Endothelial cell of umbilical vein (primary cell): ENCODE data around the gene EML4. TPM values are rescaled to one million over a fixed set of nuclear protein-coding genes. Genes with fewer than 3 reads are reported as not detected.

Source experiments
- BruUV-seq: library from RNA; stranded (reverse); fragments of 400-500 nt; replicated peaks from 2 replicates; lab custom pipeline; 2021; lab: Mats Ljungman, UMichigan
- CTCF ChIA-PET: fragments of 300-600, 350-600 bp; sonication (Branson Sonifier 250); formaldehyde crosslinking; loops from one replicate; lab custom pipeline; 2021; ENCODE audit warnings: antibody characterized with exemption, inconsistent platforms; lab: Charles Lee
- POLR2A ChIA-PET: fragments of 300-600, 350-600 bp; sonication (Branson Sonifier 250); formaldehyde crosslinking; loops from one replicate; lab custom pipeline; 2021; ENCODE audit warnings: antibody characterized with exemption, inconsistent platforms; lab: Charles Lee
- DNase-seq: peaks from one replicate; pipeline ENCODE4 v3.0.0-alpha.2; 2011; ENCODE audit warnings: low read depth, low spot score
- FAIRE-seq: peaks from 2 replicates; lab custom pipeline; 2011; peaks lifted over from hg19 to GRCh38; lab: Jason Lieb, UNC
- H2AFZ ChIP-seq: 2 replicates; pipeline ENCODE4 v1.6.0; 2012; ENCODE audit warnings: low read depth, low read length, control low read depth, inconsistent platforms
- H3K27ac ChIP-seq: 2 replicates; pipeline ENCODE4 v1.5.1; 2011; ENCODE audit warnings: low read depth, mild to moderate bottlenecking, control low read depth, low read length, moderate library complexity; ENCODE audit not compliant: insufficient read depth
- H3K27me3 ChIP-seq, 2 experiments: 2 replicates each; pipeline versions ENCODE4 v1.6.0 to v1.6.1; 2011; ENCODE audit warnings: low read length in 2 of 2, mixed read lengths in 1 of 2; ENCODE audit not compliant: control insufficient read depth in 2 of 2, insufficient read depth in 2 of 2
- H3K36me3 ChIP-seq, 2 experiments: 2 replicates in 1 of 2; 3 replicates in 1 of 2; pipeline ENCODE4 v1.5.1; 2011; ENCODE audit warnings: low read length in 2 of 2, mild to moderate bottlenecking in 1 of 2, moderate library complexity in 1 of 2; ENCODE audit not compliant: control insufficient read depth in 2 of 2, insufficient read depth in 2 of 2; ENCODE audit errors: extremely low read depth in 1 of 2
- H3K4me1 ChIP-seq: 3 replicates; pipeline ENCODE4 v1.5.1; 2011; ENCODE audit warnings: mild to moderate bottlenecking, low read length; ENCODE audit not compliant: control insufficient read depth, insufficient read depth; ENCODE audit errors: extremely low read depth
- H3K4me2 ChIP-seq: 2 replicates; pipeline ENCODE4 v1.6.1; 2011; ENCODE audit warnings: low read length, control low read depth, mixed read lengths; ENCODE audit not compliant: insufficient read depth
- H3K4me3 ChIP-seq, 3 experiments: fragments of 200-600 bp in 1 of 3; sonication (generic), shearing (Covaris generic) in 1 of 3; replicated peaks in 1 of 3; 2 replicates each; pipeline ENCODE4 v1.5.1; 2011 to 2016; ENCODE audit warnings: control low read depth in 3 of 3, low read length in 3 of 3, mild to moderate bottlenecking in 2 of 3, inconsistent platforms in 1 of 3, low read depth in 1 of 3, moderate library complexity in 1 of 3; ENCODE audit not compliant: insufficient read depth in 1 of 3
- H3K79me2 ChIP-seq: 2 replicates; pipeline ENCODE4 v1.6.0; 2012; ENCODE audit warnings: low read length, inconsistent platforms; ENCODE audit not compliant: control insufficient read depth, insufficient read depth
- H3K9ac ChIP-seq: replicated peaks from 2 replicates; pipeline ENCODE3; 2011; ENCODE audit warnings: low read length, control low read depth; ENCODE audit not compliant: insufficient read depth; ENCODE audit errors: extremely low read depth
- H3K9me1 ChIP-seq: replicated peaks from 3 replicates; pipeline ENCODE4 v1.6.0; 2011; ENCODE audit warnings: mild to moderate bottlenecking, low read length; ENCODE audit not compliant: control insufficient read depth, insufficient read depth; ENCODE audit errors: extremely low read depth
- H3K9me3 ChIP-seq: replicated peaks from 2 replicates; pipeline ENCODE4 v1.5.1; 2012; ENCODE audit warnings: low read length, inconsistent platforms; ENCODE audit not compliant: control insufficient read depth, insufficient read depth
- H4K20me1 ChIP-seq: replicated peaks from 2 replicates; pipeline ENCODE3; 2011; ENCODE audit warnings: mild to moderate bottlenecking, low read length; ENCODE audit not compliant: control insufficient read depth, insufficient read depth; ENCODE audit errors: extremely low read depth
- EZH2 ChIP-seq: IDR thresholded peaks from 2 replicates; pipeline ENCODE4 v1.6.1; 2012; ENCODE audit warnings: borderline replicate concordance, low read depth, mild to moderate bottlenecking, moderate library complexity, low read length, inconsistent platforms; ENCODE audit not compliant: severe bottlenecking
- FOS ChIP-seq: IDR thresholded peaks from 2 replicates; pipeline ENCODE4 v1.6.1; 2011; ENCODE audit warnings: mild to moderate bottlenecking, low read length, moderate library complexity, borderline replicate concordance; ENCODE audit not compliant: insufficient read depth
- GATA2 ChIP-seq: IDR thresholded peaks from 2 replicates; pipeline ENCODE4 v1.7.0; 2011; ENCODE audit warnings: low read depth, mild to moderate bottlenecking, moderate library complexity, mixed read lengths, low read length; ENCODE audit not compliant: insufficient read length, insufficient read depth
- JUN ChIP-seq: IDR thresholded peaks from 2 replicates; pipeline ENCODE4 v1.6.1; 2011; ENCODE audit warnings: borderline replicate concordance, low read depth; ENCODE audit not compliant: insufficient read length, insufficient read depth
- MYC ChIP-seq: IDR thresholded peaks from one replicate; pipeline ENCODE4 v1.6.1; 2011; ENCODE audit warnings: mild to moderate bottlenecking, low read depth, low read length
- POLR2A ChIP-seq: IDR thresholded peaks from 2 replicates; pipeline ENCODE4 v1.6.1; 2012; ENCODE audit warnings: low read depth, mild to moderate bottlenecking, control low read depth, low read length
- POLR2AphosphoS5 ChIP-seq: IDR thresholded peaks from 2 replicates; pipeline ENCODE4 v1.6.1; 2012; ENCODE audit warnings: low read depth, mild to moderate bottlenecking, control low read depth, low read length, moderate library complexity; ENCODE audit not compliant: insufficient read depth
- dilution Hi-C: fragments of 300-500 bp; cut with MboI; formaldehyde crosslinking; loops from one replicate; pipeline ENCODE4 v1.15.0; 2019; ENCODE audit warnings: low sequenced_read_pairs; ENCODE audit not compliant: extremely low pct_ligation_motif_present
- intact Hi-C: fragments of 100-400 bp; cut with micrococcal nuclease; formaldehyde crosslinking; loops from one replicate; pipeline ENCODE4 v1.10.0; 2022
- polyA plus RNA-seq, 4 experiments: library from polyadenylated mRNA; depleted of rRNA in 3 of 4; stranded (reverse) in 3 of 4; unstranded in 1 of 4; fragments of >200 nt; gene quantifications; 2 replicates each; pipeline versions ENCODE4 v1.2.1 to v1.2.3, GENCODE V29; 2011 to 2012; ENCODE audit warnings: missing spikeins in 1 of 4
- total RNA-seq: library from RNA; stranded (reverse); gene quantifications from 2 replicates; pipeline ENCODE4 v1.2.3, GENCODE V29; 2021
- TF ChIP-seq, protein P1 (sequence below): IDR thresholded peaks from 2 replicates; pipeline ENCODE4 v1.6.1; 2011; ENCODE audit not compliant: insufficient read depth, insufficient read length
- TF ChIP-seq, protein P2 (sequence below), 2 donors: IDR thresholded peaks; 1 replicate in 1 of 2; 2 replicates in 1 of 2; pipeline ENCODE4 v1.5.1; 2011; ENCODE audit warnings: low read length in 2 of 2, mild to moderate bottlenecking in 2 of 2, moderate library complexity in 2 of 2, control low read depth in 1 of 2, inconsistent platforms in 1 of 2, low read depth in 1 of 2; ENCODE audit not compliant: insufficient read depth in 1 of 2; ENCODE audit errors: extremely low read depth in 1 of 2

The EML4 gene
- total and polyA plus RNA-seq, 2 donors (not counting 3 experiments of a cell fraction or from before 2014, with no cell fraction given), result 13.3 to 32.0 TPM

DNA sequence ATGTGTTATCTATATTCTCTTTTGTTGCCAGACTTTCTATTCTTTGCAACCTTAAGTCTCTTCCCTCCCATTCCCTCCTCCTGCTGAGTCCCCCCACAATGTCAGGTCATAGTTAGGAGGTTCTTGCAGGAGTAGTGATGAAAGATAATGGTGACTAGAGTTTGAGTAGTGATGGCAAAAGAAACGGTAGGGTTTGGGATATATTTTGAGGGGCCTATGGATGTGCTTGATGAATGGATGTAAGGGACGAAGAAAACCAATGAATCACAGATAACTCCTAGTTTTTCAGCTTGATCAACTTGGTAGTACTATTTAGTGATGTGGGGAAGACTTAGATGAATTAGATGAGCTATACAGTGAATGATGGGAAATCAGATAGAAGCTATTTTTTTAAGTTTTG is 21.0 kb downstream of the EML4 start:
- H4K20me1 ChIP-seq, result no peaks in the 10 kb centered on the region
- no peaks in the 10 kb centered on the region for H3K27me3 ChIP-seq
- TF ChIP-seq MYC (no peak), GATA2 (no peak), FOS (no peak), JUN (no peak), EZH2 (no peak), POLR2A (no peak), POLR2AphosphoS5 (no peak)
- TF ChIP-seq, protein P1, sequence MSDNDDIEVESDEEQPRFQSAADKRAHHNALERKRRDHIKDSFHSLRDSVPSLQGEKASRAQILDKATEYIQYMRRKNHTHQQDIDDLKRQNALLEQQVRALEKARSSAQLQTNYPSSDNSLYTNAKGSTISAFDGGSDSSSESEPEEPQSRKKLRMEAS, result no peak
- TF ChIP-seq, protein P2, sequence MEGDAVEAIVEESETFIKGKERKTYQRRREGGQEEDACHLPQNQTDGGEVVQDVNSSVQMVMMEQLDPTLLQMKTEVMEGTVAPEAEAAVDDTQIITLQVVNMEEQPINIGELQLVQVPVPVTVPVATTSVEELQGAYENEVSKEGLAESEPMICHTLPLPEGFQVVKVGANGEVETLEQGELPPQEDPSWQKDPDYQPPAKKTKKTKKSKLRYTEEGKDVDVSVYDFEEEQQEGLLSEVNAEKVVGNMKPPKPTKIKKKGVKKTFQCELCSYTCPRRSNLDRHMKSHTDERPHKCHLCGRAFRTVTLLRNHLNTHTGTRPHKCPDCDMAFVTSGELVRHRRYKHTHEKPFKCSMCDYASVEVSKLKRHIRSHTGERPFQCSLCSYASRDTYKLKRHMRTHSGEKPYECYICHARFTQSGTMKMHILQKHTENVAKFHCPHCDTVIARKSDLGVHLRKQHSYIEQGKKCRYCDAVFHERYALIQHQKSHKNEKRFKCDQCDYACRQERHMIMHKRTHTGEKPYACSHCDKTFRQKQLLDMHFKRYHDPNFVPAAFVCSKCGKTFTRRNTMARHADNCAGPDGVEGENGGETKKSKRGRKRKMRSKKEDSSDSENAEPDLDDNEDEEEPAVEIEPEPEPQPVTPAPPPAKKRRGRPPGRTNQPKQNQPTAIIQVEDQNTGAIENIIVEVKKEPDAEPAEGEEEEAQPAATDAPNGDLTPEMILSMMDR (IDR thresholded peaks at IDR 0.05; ENCODE audit: extremely low read depth in 1 of 2, insufficient read depth in 1 of 2, low read depth in 1 of 2, low read length in 2 of 2), result no peak
- ChIA-PET CTCF (interaction anchor here (1.0 to 2.1 kb wide), 3 partner anchors 9 to 139 kb away, joined by 3 to 6 read pairs (median 6); no protein-coding TSS in a partner anchor), POLR2A (no interaction called here)
- dilution Hi-C loops (no loop called here), intact Hi-C loops (no loop called here)
- H3K4me1 ChIP-seq, result no peaks in the 10 kb centered on the region
- peaks cover 8% of the 10 kb centered on the region for H3K79me2 ChIP-seq
- FAIRE-seq (no peak), DNase-seq (no peak)
- H3K9me3 ChIP-seq, result no peaks in the 10 kb centered on the region
- no peaks in the 10 kb centered on the region for H3K9me1 ChIP-seq
- H3K4me3 ChIP-seq, result no peak overlapping the region
- no peak overlapping the region for H3K9ac ChIP-seq
- no peak overlapping the region for H3K4me2 ChIP-seq
- H3K27ac ChIP-seq, result no peak overlapping the region
- no peaks in the 10 kb centered on the region for H3K36me3 ChIP-seq
- H2AFZ ChIP-seq, result no peak overlapping the region
- no TSS peak for BruUV-seq
